CD8-positive, alpha-beta memory T cell (primary cell): ENCODE measurements around the gene SYNGR2. TPM values are rescaled to one million over a fixed set of nuclear protein-coding genes. Genes with fewer than 3 reads are reported as not detected.

Experiments used
- CTCF ChIA-PET: fragments of 350-600 bp; sonication (Branson Sonifier 250); formaldehyde crosslinking; loops from one replicate; lab custom pipeline; 2021; ENCODE audit warnings: antibody characterized with exemption; lab: Charles Lee
- POLR2A ChIA-PET: fragments of 350-600 bp; sonication (Branson Sonifier 250); formaldehyde crosslinking; loops from one replicate; lab custom pipeline; 2021; ENCODE audit warnings: antibody characterized with exemption; lab: Charles Lee
- DNase-seq, 5 donors: peaks; one replicate each; pipeline versions ENCODE4 v3.0.0 to v3.0.0-alpha.2; 2020 to 2022; ENCODE audit warnings: mixed read lengths in 1 of 5
- H3K27ac ChIP-seq: one replicate; pipeline ENCODE4 v1.7.0; 2013; ENCODE audit warnings: low read depth, mild to moderate bottlenecking, low read length, moderate library complexity
- H3K27me3 ChIP-seq: 2 replicates; pipeline ENCODE4 v1.7.0; 2013; ENCODE audit warnings: low read length, mild to moderate bottlenecking; ENCODE audit not compliant: insufficient read depth, poor library complexity, severe bottlenecking
- H3K36me3 ChIP-seq: 2 replicates; pipeline ENCODE4 v1.7.0; 2013; ENCODE audit warnings: mild to moderate bottlenecking, low read length, moderate library complexity; ENCODE audit not compliant: insufficient read depth
- H3K4me1 ChIP-seq: 2 replicates; pipeline ENCODE4 v1.7.0; 2013; ENCODE audit warnings: mild to moderate bottlenecking, low read length, moderate library complexity; ENCODE audit not compliant: insufficient read depth
- H3K4me3 ChIP-seq: 2 replicates; pipeline ENCODE4 v1.7.0; 2013; ENCODE audit warnings: mild to moderate bottlenecking, low read length
- H3K9me3 ChIP-seq: 2 replicates; pipeline ENCODE4 v1.7.0; 2013; ENCODE audit warnings: mild to moderate bottlenecking, low read length
- H3K27ac Mint-ChIP-seq, 8 donors: one replicate each; pipeline ENCODE4 v1.8.0; 2020 to 2021; ENCODE audit warnings: mixed read lengths in 8 of 8, mild to moderate bottlenecking in 6 of 8, inconsistent platforms in 3 of 8, moderate library complexity in 3 of 8
- H3K27me3 Mint-ChIP-seq, 2 donors: one replicate each; pipeline ENCODE4 v1.8.0; 2020 to 2021; ENCODE audit warnings: mixed read lengths in 2 of 2, mild to moderate bottlenecking in 1 of 2, moderate library complexity in 1 of 2
- H3K36me3 Mint-ChIP-seq, 3 donors: one replicate each; pipeline ENCODE4 v1.8.0; 2020 to 2021; ENCODE audit warnings: mixed read lengths in 3 of 3, inconsistent platforms in 1 of 3, mild to moderate bottlenecking in 1 of 3
- H3K4me1 Mint-ChIP-seq, 3 donors: one replicate each; pipeline ENCODE4 v1.8.0; 2020 to 2021; ENCODE audit warnings: mixed read lengths in 3 of 3, inconsistent platforms in 1 of 3, mild to moderate bottlenecking in 1 of 3
- H3K4me3 Mint-ChIP-seq, 7 donors: one replicate each; pipeline ENCODE4 v1.8.0; 2020 to 2021; ENCODE audit warnings: mixed read lengths in 7 of 7, mild to moderate bottlenecking in 6 of 7, moderate library complexity in 4 of 7, inconsistent platforms in 2 of 7
- H3K9me3 Mint-ChIP-seq, 5 donors: one replicate each; pipeline ENCODE4 v1.8.0; 2020 to 2022; ENCODE audit warnings: mixed read lengths in 5 of 5, mild to moderate bottlenecking in 3 of 5, moderate library complexity in 2 of 5, inconsistent platforms in 1 of 5
- polyA plus RNA-seq: library from polyadenylated mRNA; unstranded; fragments of 300-500 nt; fragmentation: Illumina TruSeq; gene quantifications from one replicate; pipeline ENCODE4 v1.2.3, GENCODE V29; 2021
- total RNA-seq, 2 experiments: library from RNA; stranded (reverse); gene quantifications; one replicate each; pipeline ENCODE4 v1.2.3, GENCODE V29; 2021

The SYNGR2 gene
- total and polyA plus RNA-seq, 3 experiments from 2014 or later: 140 to 200 (median 186) TPM

DNA sequence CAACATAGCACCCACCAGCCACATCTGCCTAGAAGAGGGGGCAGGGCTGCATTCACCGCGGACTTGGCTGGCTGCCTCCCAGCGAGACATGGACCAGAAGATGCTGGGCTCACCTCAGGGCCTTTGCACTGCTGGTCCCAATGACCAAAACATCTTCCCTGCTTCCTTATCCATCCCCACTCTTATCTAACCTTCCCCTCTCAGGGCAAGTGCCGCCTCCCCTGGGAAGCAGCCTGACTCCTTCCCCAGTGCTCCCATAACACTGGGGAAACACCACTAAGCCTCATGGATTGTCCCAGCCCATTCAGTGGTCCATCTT is 45.5 kb upstream of the SYNGR2 start:
- H3K27ac ChIP-seq: no peak overlapping the region
- H3K4me1 ChIP-seq: peaks cover 84% of the 10 kb centered on the region
- Mint-ChIP-seq H3K27ac (peak overlapping the region; percentile 42 to 98 (median 92)), H3K4me3 (peak overlapping the region; percentile 78 to 92 (median 85)), H3K4me1 (peaks cover 45 to 85% (median 50%) of the 10 kb centered on the region in 3 donors), H3K36me3 (peaks cover 4 to 79% (median 5%) of the 10 kb centered on the region in 3 donors), H3K27me3 (peaks cover 0 to 2% of the 10 kb centered on the region in 2 donors), H3K9me3 (no peaks in the 10 kb centered on the region)
- DNase-seq: peak in 1 of 5 donors; percentile 37
- H3K27me3 ChIP-seq: no peaks in the 10 kb centered on the region
- CTCF ChIA-PET: interaction anchor here (1.5 to 4.5 kb wide), 4 partner anchors 8 to 54 kb away, joined by 4 to 45 read pairs (median 16); partner anchors contain the start of gene TMC8
- peaks cover 58% of the 10 kb centered on the region for H3K36me3 ChIP-seq
- H3K4me3 ChIP-seq: peak overlapping the region; percentile 29
- H3K9me3 ChIP-seq: no peaks in the 10 kb centered on the region
- POLR2A ChIA-PET: interaction anchor here (0.6 to 14.4 kb wide), 2 partner anchors 14 to 1397 kb away, joined by 6 to 333 read pairs; partner anchors contain the start of gene TMC8

DNA sequence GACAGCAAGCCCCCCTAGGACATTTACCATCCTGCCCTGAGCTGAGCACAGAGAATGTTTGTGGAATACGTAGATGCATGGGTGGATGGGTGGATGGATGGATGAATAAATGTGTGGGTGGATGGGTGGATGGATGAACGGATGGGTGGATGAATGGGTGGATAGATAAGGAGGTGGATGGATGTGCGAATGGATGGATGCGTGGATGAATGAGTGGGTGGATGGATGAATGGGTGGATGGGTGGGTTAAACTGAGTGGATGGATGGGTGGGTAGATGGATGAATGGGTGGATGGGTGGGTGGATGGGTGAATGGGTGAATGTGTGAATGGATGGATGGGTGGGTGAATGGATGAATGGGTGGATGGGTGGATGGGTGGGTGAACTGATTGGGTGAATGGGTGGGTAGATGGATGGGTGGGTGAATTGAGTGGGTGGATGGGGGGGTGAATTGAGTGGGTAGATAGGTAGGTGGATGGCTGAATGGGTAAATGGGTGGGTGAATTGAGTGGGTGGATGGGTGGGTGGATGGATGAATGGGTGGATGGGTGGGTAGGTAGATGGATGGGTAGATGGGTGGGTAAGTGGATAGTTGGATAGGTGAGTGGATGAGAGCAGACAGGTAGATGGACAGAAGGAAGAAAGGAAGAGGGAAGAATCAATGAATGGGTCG is 45.0 kb upstream of the SYNGR2 start:
- Histone ChIP-seq H3K27ac (peak overlapping the region; percentile 7), H3K4me3 (peak overlapping the region; percentile 29), H3K36me3 (peaks cover 56% of the 10 kb centered on the region), H3K27me3 (no peaks in the 10 kb centered on the region), H3K9me3 (no peaks in the 10 kb centered on the region), H3K4me1 (peaks cover 81% of the 10 kb centered on the region)
- H3K9me3 Mint-ChIP-seq: no peaks in the 10 kb centered on the region
- H3K4me1 Mint-ChIP-seq: peaks cover 42 to 82% (median 50%) of the 10 kb centered on the region in 3 donors
- H3K27ac Mint-ChIP-seq: peak overlapping the region; percentile 86 to 98 (median 92)
- H3K4me3 Mint-ChIP-seq: peak overlapping the region; percentile 78 to 92 (median 85)
- CTCF ChIA-PET: interaction anchor here (0.8 to 5.7 kb wide), 6 partner anchors 10 to 53 kb away, joined by 3 to 75 read pairs (median 8); no protein-coding TSS in a partner anchor
- peaks cover 4 to 76% (median 5%) of the 10 kb centered on the region in 3 donors for H3K36me3 Mint-ChIP-seq
- POLR2A ChIA-PET: interaction anchor here (1.0 to 14.4 kb wide), 3 partner anchors 10 to 53 kb away, joined by 3 to 333 read pairs (median 111); partner anchors contain the start of gene TMC8
- H3K27me3 Mint-ChIP-seq: peaks cover 0 to 2% of the 10 kb centered on the region in 2 donors
- no peak for DNase-seq

DNA sequence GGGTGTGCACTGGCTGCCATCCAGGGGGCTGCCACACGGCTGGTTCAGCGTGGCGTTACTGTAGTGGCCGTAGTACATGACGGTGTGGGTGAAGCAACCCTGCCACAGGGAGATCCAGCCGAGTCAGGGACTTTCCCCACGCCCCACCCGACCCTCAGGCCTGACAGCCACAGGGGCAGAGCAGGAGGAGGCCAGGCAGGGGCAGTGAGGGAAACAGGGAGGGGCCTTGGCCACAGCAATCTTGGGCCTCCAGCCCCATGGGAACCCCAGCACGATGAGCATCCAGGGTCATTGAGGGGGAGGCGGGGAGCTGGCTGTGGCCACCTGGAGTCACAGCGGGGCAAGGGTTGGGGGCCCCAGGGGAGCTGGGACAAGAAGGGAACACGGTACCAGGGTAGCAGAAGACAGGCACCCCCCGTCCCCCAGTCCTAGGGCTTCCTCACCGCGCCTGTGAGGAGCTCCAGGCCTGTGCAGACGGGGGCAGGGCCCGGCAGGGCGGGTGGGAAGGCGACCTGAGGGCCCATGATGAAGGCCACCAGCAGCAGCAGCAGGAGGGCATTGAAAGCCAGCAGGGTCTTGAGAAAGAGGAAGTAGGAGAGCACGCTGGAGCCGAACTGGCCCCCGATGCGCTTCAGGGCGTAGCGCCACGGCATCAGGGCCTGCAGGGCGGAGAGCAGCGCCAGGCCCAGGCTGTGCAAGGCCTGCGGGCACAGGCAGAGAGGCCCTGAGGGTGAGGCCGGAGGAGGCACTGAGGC is 44.1 kb upstream of the SYNGR2 start:
- H3K27me3 ChIP-seq: no peaks in the 10 kb centered on the region
- peaks cover 0 to 2% of the 10 kb centered on the region in 2 donors for H3K27me3 Mint-ChIP-seq
- peaks cover 4 to 75% (median 5%) of the 10 kb centered on the region in 3 donors for H3K36me3 Mint-ChIP-seq
- H3K4me1 Mint-ChIP-seq: peaks cover 47 to 80% (median 55%) of the 10 kb centered on the region in 3 donors
- H3K4me3 ChIP-seq: peak overlapping the region; percentile 79
- CTCF ChIA-PET: interaction anchor here (0.8 to 5.7 kb wide), 7 partner anchors 10 to 128 kb away, joined by 3 to 75 read pairs (median 4); no protein-coding TSS in a partner anchor
- H3K36me3 ChIP-seq: peaks cover 49% of the 10 kb centered on the region
- peak overlapping the region in 6 of 7 donors; percentile 50 to 85 (median 80) for H3K4me3 Mint-ChIP-seq
- peak overlapping the region; percentile 7 for H3K27ac ChIP-seq
- H3K9me3 Mint-ChIP-seq: no peaks in the 10 kb centered on the region
- peak in 1 of 5 donors; percentile 54 for DNase-seq
- H3K4me1 ChIP-seq: peaks cover 77% of the 10 kb centered on the region
- H3K27ac Mint-ChIP-seq: peak overlapping the region; percentile 29 to 98 (median 82)
- no peaks in the 10 kb centered on the region for H3K9me3 ChIP-seq
- POLR2A ChIA-PET: interaction anchor here (0.6 to 14.4 kb wide), 4 partner anchors 10 to 53 kb away, joined by 3 to 333 read pairs (median 57); partner anchors contain the start of gene TMC8

DNA sequence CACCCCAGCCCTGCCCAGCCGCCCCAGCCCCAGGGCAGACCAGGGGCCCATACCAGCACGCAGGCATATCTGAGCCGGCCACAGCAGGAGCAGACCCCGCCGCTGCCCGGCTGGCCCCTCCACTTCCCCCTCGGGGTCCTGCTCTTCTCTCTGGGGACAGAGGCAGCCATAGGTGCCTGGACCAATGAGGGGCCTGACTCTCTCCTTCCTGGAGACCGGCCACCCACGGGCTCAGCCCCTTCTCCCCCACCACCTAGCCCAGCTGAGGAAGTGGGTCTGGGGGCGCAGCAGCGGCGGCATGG is 43.6 kb upstream of the SYNGR2 start:
- no peaks in the 10 kb centered on the region for H3K9me3 ChIP-seq
- Mint-ChIP-seq H3K36me3 (peaks cover 4 to 73% (median 5%) of the 10 kb centered on the region in 3 donors), H3K27ac (peak overlapping the region in 5 of 8 donors; percentile 27 to 70 (median 58)), H3K27me3 (peaks cover 0 to 2% of the 10 kb centered on the region in 2 donors), H3K4me1 (peaks cover 51 to 82% (median 60%) of the 10 kb centered on the region in 3 donors), H3K9me3 (no peaks in the 10 kb centered on the region), H3K4me3 (peak overlapping the region in 6 of 7 donors; percentile 41 to 97 (median 69))
- ChIA-PET POLR2A (interaction anchor here (0.6 to 14.4 kb wide), 5 partner anchors 11 to 665 kb away, joined by 3 to 333 read pairs (median 7); partner anchors contain the start of gene TMC8), CTCF (interaction anchor here (1.1 to 5.7 kb wide), 5 partner anchors 11 to 127 kb away, joined by 3 to 75 read pairs (median 4); no protein-coding TSS in a partner anchor)
- no peak for DNase-seq
- H3K4me3 ChIP-seq: peak overlapping the region; percentile 79
- H3K27ac ChIP-seq: no peak overlapping the region
- peaks cover 80% of the 10 kb centered on the region for H3K4me1 ChIP-seq
- no peaks in the 10 kb centered on the region for H3K27me3 ChIP-seq
- H3K36me3 ChIP-seq: peaks cover 46% of the 10 kb centered on the region

DNA sequence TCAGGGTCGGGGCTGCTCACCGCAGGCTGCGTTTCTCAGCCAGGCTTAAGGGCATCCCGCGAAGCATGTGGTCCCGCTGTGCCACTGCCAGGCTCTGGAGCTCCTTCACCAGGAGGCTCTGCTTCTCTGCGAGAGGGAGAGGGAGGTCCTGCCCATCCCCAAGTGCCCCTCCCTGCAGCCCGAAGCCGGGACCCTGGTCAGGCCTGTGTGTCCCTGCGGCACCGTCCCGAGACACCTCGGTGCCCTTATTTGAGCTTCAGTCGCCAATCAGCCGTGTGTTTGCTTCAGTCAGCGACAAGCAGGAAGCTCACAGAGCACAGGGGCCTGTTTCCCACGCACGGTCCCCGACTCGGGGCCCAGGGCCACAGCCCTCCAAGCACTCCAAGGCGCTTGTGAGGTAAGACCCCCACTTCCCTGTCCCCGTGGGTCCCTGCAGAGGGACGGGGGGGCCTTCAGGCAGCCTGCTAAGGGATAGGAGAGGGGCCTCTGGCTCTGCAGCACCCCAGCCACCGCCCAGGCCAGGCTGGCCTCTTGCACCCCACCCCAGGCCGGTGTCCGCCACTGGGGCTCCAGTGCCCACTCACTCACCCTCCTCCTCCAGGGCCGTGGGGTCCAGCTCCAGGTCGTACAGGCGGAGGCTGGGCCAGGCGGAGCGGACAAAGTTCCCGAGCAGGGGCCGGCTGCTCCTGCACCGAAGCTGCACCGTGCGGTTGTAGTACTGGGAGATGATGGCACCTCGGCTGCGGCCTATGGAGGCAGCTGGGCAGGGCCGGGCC is 43.1 kb upstream of the SYNGR2 start:
- Mint-ChIP-seq H3K27ac (peak overlapping the region in 5 of 8 donors; percentile 27 to 70 (median 58)), H3K4me3 (peak overlapping the region; percentile 41 to 97 (median 62)), H3K9me3 (no peaks in the 10 kb centered on the region), H3K27me3 (peaks cover 0 to 2% of the 10 kb centered on the region in 2 donors), H3K4me1 (peaks cover 56 to 86% (median 65%) of the 10 kb centered on the region in 3 donors), H3K36me3 (peaks cover 4 to 72% (median 5%) of the 10 kb centered on the region in 3 donors)
- Histone ChIP-seq H3K9me3 (no peaks in the 10 kb centered on the region), H3K36me3 (peaks cover 46% of the 10 kb centered on the region), H3K27ac (peak overlapping the region; percentile 87), H3K27me3 (no peaks in the 10 kb centered on the region), H3K4me1 (peaks cover 82% of the 10 kb centered on the region), H3K4me3 (peak overlapping the region; percentile 79)
- ChIA-PET POLR2A (interaction anchor here (0.6 to 14.4 kb wide), 6 partner anchors 11 to 665 kb away, joined by 3 to 333 read pairs (median 5); partner anchors contain the start of gene TMC8), CTCF (interaction anchor here (1.0 to 5.7 kb wide), 6 partner anchors 11 to 126 kb away, joined by 3 to 75 read pairs (median 4); no protein-coding TSS in a partner anchor)
- DNase-seq: peak in 2 of 5 donors; percentile 59 to 62

DNA sequence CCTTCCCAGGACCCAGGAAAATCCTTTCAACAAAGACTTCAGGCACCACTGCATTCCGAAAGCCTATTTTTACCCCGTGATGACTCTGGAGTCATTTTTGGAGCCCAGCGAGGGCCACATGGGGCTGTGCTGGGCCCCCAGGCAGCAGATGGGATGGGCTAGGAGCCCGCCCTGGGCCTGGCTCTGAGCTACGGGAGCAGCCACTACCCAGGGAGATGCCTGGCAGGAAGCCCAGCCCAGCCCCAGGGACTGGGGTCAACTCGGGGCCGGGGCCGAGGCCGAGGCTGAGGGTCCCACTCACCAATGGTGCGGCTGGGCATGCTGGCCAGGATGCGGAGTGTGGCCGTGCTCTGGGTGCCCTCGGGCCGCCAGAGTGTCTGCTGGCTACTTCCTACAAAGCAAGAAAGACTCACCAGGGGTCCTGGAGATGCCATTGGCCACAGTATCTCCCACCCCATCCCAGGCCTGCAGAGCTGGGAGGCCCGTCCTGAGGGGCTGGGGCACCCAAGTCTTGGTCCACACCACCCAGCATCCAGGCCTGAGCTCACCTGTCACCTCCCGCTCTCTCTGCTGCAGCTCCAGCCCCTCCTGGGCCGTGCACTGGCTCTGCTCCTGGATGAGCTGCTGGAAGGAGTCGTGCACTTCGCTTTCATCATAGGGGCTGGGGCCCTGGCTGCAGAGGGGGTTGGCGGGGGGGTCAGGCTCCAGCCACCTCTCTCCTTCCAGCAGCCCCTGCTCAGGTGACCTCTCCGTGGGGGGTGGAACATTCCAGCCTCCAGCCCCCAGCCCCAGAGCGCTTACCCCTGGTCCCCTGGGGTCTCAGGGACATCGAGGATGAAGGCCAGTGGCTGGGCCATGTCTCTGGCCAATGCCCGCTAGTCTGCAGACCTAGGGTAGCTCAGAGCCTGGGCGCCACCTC is 42.1 kb upstream of the SYNGR2 start:
- Mint-ChIP-seq H3K27ac (peak overlapping the region in 6 of 8 donors; percentile 42 to 99 (median 84)), H3K4me3 (peak overlapping the region; percentile 93 to 97 (median 94)), H3K9me3 (no peaks in the 10 kb centered on the region), H3K4me1 (peaks cover 52 to 84% (median 57%) of the 10 kb centered on the region in 3 donors), H3K36me3 (peaks cover 3 to 71% (median 9%) of the 10 kb centered on the region in 3 donors), H3K27me3 (peaks cover 0 to 2% of the 10 kb centered on the region in 2 donors)
- DNase-seq: peak in 1 of 5 donors; percentile 45
- H3K9me3 ChIP-seq: no peaks in the 10 kb centered on the region
- peaks cover 74% of the 10 kb centered on the region for H3K4me1 ChIP-seq
- H3K36me3 ChIP-seq: peaks cover 50% of the 10 kb centered on the region
- ChIA-PET CTCF (interaction anchor here (1.0 to 5.7 kb wide), 8 partner anchors 11 to 126 kb away, joined by 3 to 75 read pairs (median 4); no protein-coding TSS in a partner anchor), POLR2A (interaction anchor here (0.5 to 14.4 kb wide), 6 partner anchors 11 to 168 kb away, joined by 3 to 333 read pairs (median 6); partner anchors contain the start of genes TMC8 and TNRC6C)
- peak overlapping the region; percentile 87 for H3K27ac ChIP-seq
- no peaks in the 10 kb centered on the region for H3K27me3 ChIP-seq
- H3K4me3 ChIP-seq: peak overlapping the region; percentile 79
